Measurements from ENCODE around the gene F10. TPM values are rescaled to one million over a fixed set of nuclear protein-coding genes. Genes with fewer than 3 reads are reported as not detected.

The F10 gene
- total RNA-seq, 2 donors from 2014 or later = 10.2 to 48.0 TPM

DNA sequence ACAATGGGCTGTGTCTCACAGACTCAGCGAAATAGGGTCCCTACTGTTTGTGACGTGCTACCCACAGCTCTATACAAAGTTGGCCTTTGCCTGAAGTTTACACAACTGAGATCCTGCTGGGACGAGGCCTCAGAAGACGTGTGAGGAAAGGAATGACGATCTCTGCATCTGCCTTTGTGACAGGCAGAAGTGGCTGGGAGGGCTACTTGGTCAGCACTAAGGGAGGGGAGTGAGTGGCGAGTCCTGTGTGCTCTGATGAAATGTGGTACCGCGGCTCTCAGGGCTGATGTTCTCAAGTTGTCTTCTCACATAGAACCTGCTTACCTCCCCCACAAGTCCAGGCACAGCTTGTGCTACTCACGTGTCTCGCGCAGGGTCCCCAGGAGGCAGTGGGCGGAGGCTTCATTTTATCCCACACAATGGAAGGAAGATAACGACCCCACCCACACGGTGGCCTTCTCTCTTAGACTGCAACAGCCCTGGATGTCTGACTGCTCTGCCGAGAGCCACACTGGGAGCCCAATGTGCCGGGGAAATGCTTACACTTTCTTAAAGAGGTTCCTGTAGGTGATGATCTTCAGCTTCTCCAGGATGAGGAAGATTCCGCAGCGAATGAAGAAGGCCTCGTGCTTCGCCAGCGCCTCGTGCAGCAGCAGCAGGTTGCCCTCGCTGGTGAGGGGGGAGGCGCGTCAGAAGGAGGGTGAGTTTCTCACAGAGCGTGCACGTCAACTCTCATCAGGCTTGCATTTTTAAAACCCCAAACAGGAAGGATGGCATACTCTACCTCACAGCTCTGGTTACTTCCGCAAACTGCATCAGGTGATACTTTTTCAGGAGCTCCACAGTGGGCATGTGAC is 57.0 kb downstream of the F10 start:
- Histone ChIP-seq H3K4me3 (no peak overlapping the region), H3K27me3 (replicated peaks; ENCODE audit: insufficient read depth) (no peaks in the 10 kb centered on the region), H3K9me3 (no peaks in the 10 kb centered on the region), H3K4me1 (replicated peaks) (no peaks in the 10 kb centered on the region), H3K36me3 (peaks cover 0 to 22% of the 10 kb centered on the region in 2 donors), H3K27ac (no peak overlapping the region)
- DNase-seq (ENCODE audit: low spot score) = no peak
- TF ChIP-seq POLR2AphosphoS5 (IDR thresholded peaks at IDR 0.05) (no peak), CTCF (IDR thresholded peaks at IDR 0.05) (no peak), POLR2A (IDR thresholded peaks at IDR 0.05) (no peak)
- WGBS = 84% methylated on average over 28 of the region's 28 CpGs
- intact Hi-C loops (cut with DNase I) = no loop called here

DNA sequence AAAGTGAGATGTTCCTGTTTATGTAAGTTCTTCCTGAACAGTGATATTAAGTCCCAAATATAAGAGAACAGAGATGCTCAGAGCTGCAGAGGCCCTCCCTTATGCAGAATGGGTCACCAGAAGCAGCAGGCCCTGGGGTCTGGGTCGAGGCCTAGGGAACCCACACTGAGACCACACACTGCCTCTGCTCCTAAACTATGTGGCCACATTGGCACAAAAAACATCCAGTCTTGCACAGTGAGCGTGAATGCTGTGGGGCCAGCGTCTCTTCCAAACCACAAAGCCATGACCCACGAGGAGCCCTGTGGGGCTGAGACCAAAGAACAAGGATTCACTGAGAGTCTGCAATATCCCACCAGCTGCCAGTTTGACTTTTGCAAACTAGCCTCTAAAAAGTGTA is 59.4 kb downstream of the F10 start:
- WGBS = 94% methylated on average over 4 of the region's 4 CpGs
- DNase-seq (ENCODE audit: low spot score) = no peak
- Histone ChIP-seq H3K4me1 (replicated peaks) (no peaks in the 10 kb centered on the region), H3K27me3 (replicated peaks; ENCODE audit: insufficient read depth) (no peaks in the 10 kb centered on the region), H3K9me3 (no peaks in the 10 kb centered on the region), H3K4me3 (no peak overlapping the region), H3K36me3 (peaks cover 0 to 12% of the 10 kb centered on the region in 2 donors), H3K27ac (no peak overlapping the region)
- intact Hi-C loops (cut with DNase I) = no loop called here
- no peak for TF ChIP-seq POLR2AphosphoS5 (IDR thresholded peaks at IDR 0.05)
- no peak for TF ChIP-seq CTCF (IDR thresholded peaks at IDR 0.05)
- TF ChIP-seq POLR2A (IDR thresholded peaks at IDR 0.05) = no peak

GRCh38 chr13:113183450-113184129 is 61.0 kb downstream of the F10 start:
- H3K36me3 ChIP-seq = peaks cover 0 to 12% of the 10 kb centered on the region in 2 donors
- WGBS = 69% methylated on average over 14 of the region's 14 CpGs
- no peaks in the 10 kb centered on the region for H3K9me3 ChIP-seq
- H3K4me1 ChIP-seq (replicated peaks) = no peaks in the 10 kb centered on the region
- intact Hi-C loops (cut with DNase I) = no loop called here
- H3K4me3 ChIP-seq = no peak overlapping the region
- no peak for TF ChIP-seq CTCF (IDR thresholded peaks at IDR 0.05)
- no peak for TF ChIP-seq POLR2A (IDR thresholded peaks at IDR 0.05)
- no peak for TF ChIP-seq POLR2AphosphoS5 (IDR thresholded peaks at IDR 0.05)
- DNase-seq (ENCODE audit: low spot score) = no peak
- H3K27me3 ChIP-seq (replicated peaks; ENCODE audit: insufficient read depth) = no peaks in the 10 kb centered on the region
- H3K27ac ChIP-seq = no peak overlapping the region

DNA sequence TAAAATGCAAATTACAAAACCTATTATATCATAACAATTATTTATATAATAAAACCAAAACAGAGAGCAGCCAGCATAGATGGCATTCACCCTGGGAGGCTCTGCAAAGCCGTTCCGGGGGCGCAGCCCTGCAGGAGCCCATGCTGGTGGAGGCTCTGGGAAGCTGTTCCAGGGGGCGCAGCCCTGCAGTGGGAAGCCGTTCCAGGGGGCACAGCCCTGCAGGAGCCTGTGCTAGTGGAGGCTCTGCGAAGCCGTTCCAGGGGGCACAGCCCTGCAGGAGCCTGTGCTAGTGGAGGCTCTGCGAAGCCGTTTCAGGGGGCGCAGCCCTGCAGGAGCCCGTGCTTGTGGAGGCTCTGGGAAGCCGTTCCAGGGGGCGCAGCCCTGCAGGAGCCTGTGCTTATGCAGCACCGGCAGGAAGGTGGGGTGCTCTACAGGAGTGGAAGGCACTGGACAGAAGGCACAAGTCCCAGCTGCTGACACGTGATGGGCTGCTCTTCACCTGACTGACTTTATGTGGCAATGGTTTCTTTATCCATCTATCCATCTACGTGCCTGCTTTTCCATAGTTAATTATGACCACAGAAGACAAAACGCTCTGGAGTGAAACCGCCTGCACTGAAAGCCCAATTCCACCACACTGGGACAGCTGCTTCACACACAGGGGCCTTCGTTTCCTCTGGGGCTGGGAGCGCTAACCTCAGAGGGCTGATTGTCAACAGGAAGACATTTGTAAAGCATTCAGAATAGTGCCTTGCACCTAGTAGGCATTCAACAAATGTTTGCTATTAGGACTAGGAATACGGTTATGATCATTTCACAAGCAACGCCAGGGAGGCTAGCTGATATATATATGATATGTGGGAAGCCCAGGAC is 62.2 kb downstream of the F10 start:
- no peaks in the 10 kb centered on the region for H3K9me3 ChIP-seq
- H3K27me3 ChIP-seq (replicated peaks; ENCODE audit: insufficient read depth) = no peaks in the 10 kb centered on the region
- peaks cover 0 to 2% of the 10 kb centered on the region in 2 donors for H3K36me3 ChIP-seq
- intact Hi-C loops (cut with DNase I) = no loop called here
- no peak for DNase-seq (ENCODE audit: low spot score)
- H3K4me3 ChIP-seq = no peak overlapping the region
- H3K4me1 ChIP-seq (replicated peaks) = no peaks in the 10 kb centered on the region
- WGBS = 92% methylated on average over 22 of the region's 22 CpGs
- no peak for TF ChIP-seq CTCF (IDR thresholded peaks at IDR 0.05)
- no peak for TF ChIP-seq POLR2AphosphoS5 (IDR thresholded peaks at IDR 0.05)
- no peak overlapping the region for H3K27ac ChIP-seq

Data from prostate gland (tissue), 2 donors.